Ecto neural progenitor cell (in vitro differentiated cells): Measurements from ENCODE around the gene DPY19L3.
A peak's percentile ranks its signal among the peaks of the same experiment; 100 is the strongest.
"Not testable (repeated sequence)": the region's sequence is repeated elsewhere in the genome, so short reads cannot be mapped to it uniquely, and the experiment has no call there.

Source experiments
- DNase-seq: peaks from one replicate; pipeline ENCODE4 v3.0.0-alpha.2; 2018; ENCODE audit warnings: low spot score

DPY19L3 gene

GRCh38 chr19:32405431-32406160 lies at the start of gene DPY19L3:
DPY19L3 (plus strand) TSS chr19:32405770; CDS start chr19:32408254, 2,484 bp downstream.
- peak; percentile 97 for DNase-seq

- DNase-seq = no peak
Observed at GRCh38 chr19:32357720-32358119, 47.9 kb upstream of the DPY19L3 start.

GRCh38 chr19:32358321-32358720 lies 47.2 kb upstream of the DPY19L3 start:
- no peak for DNase-seq

GRCh38 chr19:32359581-32359980 lies 46.0 kb upstream of the DPY19L3 start:
- DNase-seq = no peak

GRCh38 chr19:32361574-32362317 lies 43.8 kb upstream of the DPY19L3 start:
- DNase-seq = no peak

GRCh38 chr19:32362318-32362691 lies 43.3 kb upstream of the DPY19L3 start:
- DNase-seq = no peak

- DNase-seq = no peak
Observed at GRCh38 chr19:32363175-32363574, 42.4 kb upstream of the DPY19L3 start.

GRCh38 chr19:32363632-32364031 lies 41.9 kb upstream of the DPY19L3 start:
- no peak for DNase-seq

GRCh38 chr19:32364040-32364439 lies 41.5 kb upstream of the DPY19L3 start:
- DNase-seq = no peak

- DNase-seq = no peak
Observed at GRCh38 chr19:32367063-32367462, 38.5 kb upstream of the DPY19L3 start.

- DNase-seq = no peak
Observed at GRCh38 chr19:32367948-32368536, 37.5 kb upstream of the DPY19L3 start.

GRCh38 chr19:32368787-32369186 lies 36.8 kb upstream of the DPY19L3 start:
- no peak for DNase-seq

- DNase-seq = no peak
Observed at GRCh38 chr19:32372726-32373517, 32.6 kb upstream of the DPY19L3 start.

- no peak for DNase-seq
Observed at GRCh38 chr19:32373585-32374295, 31.8 kb upstream of the DPY19L3 start.

GRCh38 chr19:32374362-32374761 lies 31.2 kb upstream of the DPY19L3 start:
- not testable (repeated sequence) for DNase-seq

- not testable (repeated sequence) for DNase-seq
Observed at GRCh38 chr19:32377088-32377487, 28.5 kb upstream of the DPY19L3 start.

- DNase-seq = no peak
Observed at GRCh38 chr19:32380269-32380668, 25.3 kb upstream of the DPY19L3 start.

- no peak for DNase-seq
Observed at GRCh38 chr19:32387701-32388392, 17.7 kb upstream of the DPY19L3 start.

GRCh38 chr19:32388393-32388855 lies 17.1 kb upstream of the DPY19L3 start:
- DNase-seq = no peak

- no peak for DNase-seq
Observed at GRCh38 chr19:32392901-32393300, 12.7 kb upstream of the DPY19L3 start.
